ENCODE data around the gene FOXK2.

DNA sequence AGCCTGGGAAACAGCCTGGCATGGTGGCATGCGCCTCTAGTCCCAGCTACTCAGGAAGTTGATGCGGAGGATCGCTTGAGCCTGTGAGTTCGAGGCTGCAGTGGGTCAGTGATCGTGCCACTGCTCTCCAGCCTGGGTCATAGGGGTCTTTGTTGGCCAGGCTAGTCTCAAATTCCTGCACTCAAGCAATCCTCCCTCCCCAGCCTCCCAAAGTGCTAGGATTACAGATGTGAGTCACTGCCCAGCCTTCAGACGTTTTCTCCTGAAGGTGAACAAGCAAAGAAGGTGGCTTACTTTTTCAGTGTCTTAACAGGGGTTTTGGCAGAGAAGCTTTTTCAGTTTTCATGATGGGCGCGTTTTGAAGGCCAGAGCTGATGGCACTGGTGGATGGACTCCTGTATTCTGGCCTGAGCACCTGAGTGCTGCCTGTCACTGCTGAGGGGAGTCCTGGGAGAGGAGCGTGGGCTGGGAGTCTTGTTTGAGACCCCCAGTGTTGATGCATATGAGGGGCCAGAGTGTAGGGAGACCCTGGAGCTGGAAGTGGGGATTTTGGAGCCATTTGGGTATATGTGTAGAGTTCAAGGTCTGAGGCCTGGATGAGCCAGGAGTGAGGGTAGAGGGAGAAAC, 41.4 kb downstream of the FOXK2 start:
- TF ChIP-seq POLR2AphosphoS5 (IDR thresholded peaks at IDR 0.05; ENCODE audit: borderline replicate concordance, low read depth, low read length) (no peak), EZH2 (IDR thresholded peaks at IDR 0.05) (no peak), FOXP2 (optimal IDR thresholded peaks at IDR 0.05; ENCODE audit: control extremely low read depth, extremely low read length, insufficient read depth) (no peak)
